Keratinocyte (primary cell): Measurements from ENCODE around the gene MAGOHB.

Source experiments
- CTCF ChIP-seq, 3 experiments: IDR thresholded peaks in 1 of 3; conservative IDR thresholded peaks in 1 of 3; optimal IDR thresholded peaks in 1 of 3; 2 replicates in 2 of 3; 3 replicates in 1 of 3; pipeline versions ENCODE3 to v1.5.1; 2011; ENCODE audit warnings: low read length in 3 of 3, mild to moderate bottlenecking in 3 of 3, moderate library complexity in 2 of 3, control low read depth in 1 of 3, inconsistent platforms in 1 of 3; ENCODE audit not compliant: insufficient read depth in 2 of 3; ENCODE audit errors: extremely low read depth in 1 of 3
- EZH2 ChIP-seq: IDR thresholded peaks from one replicate; pipeline ENCODE4 v1.6.1; 2012; ENCODE audit warnings: inconsistent platforms, mild to moderate bottlenecking, low read length, moderate library complexity

GRCh38 chr12:10620078-10620779, 6.8 kb upstream of the MAGOHB start:
- TF ChIP-seq CTCF (optimal IDR thresholded peaks at IDR 0.05 in 1 of 3, IDR thresholded peaks at IDR 0.05 in 1 of 3, conservative IDR thresholded peaks at IDR 0.05 in 1 of 3; ENCODE audit: extremely low read depth in 1 of 3, insufficient read depth in 2 of 3, low read length in 3 of 3) = no peak
- no peak for TF ChIP-seq EZH2
